Astrocyte of the hippocampus (primary cell): ENCODE measurements around the gene GPR35.
A peak's percentile ranks its signal among the peaks of the same experiment; 100 is the strongest.

ENCODE experiments used
- DNase-seq: peaks from one replicate; pipeline ENCODE4 v3.0.0; 2011; ENCODE audit warnings: low read depth, low spot score

The GPR35 gene

GRCh38 chr2:240588669-240589068, 36.6 kb upstream of the GPR35 start:
- DNase-seq = no peak

GRCh38 chr2:240589375-240589774, 35.9 kb upstream of the GPR35 start:
- no peak for DNase-seq

- DNase-seq = no peak
Observed at GRCh38 chr2:240589850-240590525, 35.3 kb upstream of the GPR35 start.

- no peak for DNase-seq
Observed at GRCh38 chr2:240590681-240591111, 34.6 kb upstream of the GPR35 start.

- peak; percentile 89 for DNase-seq
Observed at GRCh38 chr2:240591226-240591625, 34.1 kb upstream of the GPR35 start.

- no peak for DNase-seq
Observed at GRCh38 chr2:240591784-240592183, 33.5 kb upstream of the GPR35 start.

- DNase-seq = no peak
Observed at GRCh38 chr2:240593026-240593702, 32.1 kb upstream of the GPR35 start.

- no peak for DNase-seq
Observed at GRCh38 chr2:240593703-240594451, 31.4 kb upstream of the GPR35 start.

GRCh38 chr2:240594511-240595380, 30.5 kb upstream of the GPR35 start:
- no peak for DNase-seq

- DNase-seq = peak; percentile 19
Observed at GRCh38 chr2:240595381-240596079, 29.8 kb upstream of the GPR35 start.

GRCh38 chr2:240596080-240596460, 29.2 kb upstream of the GPR35 start:
- DNase-seq = no peak

- DNase-seq = peak; percentile 31
Observed at GRCh38 chr2:240596491-240596931, 28.8 kb upstream of the GPR35 start.

GRCh38 chr2:240597054-240597418, 28.2 kb upstream of the GPR35 start:
- no peak for DNase-seq

- no peak for DNase-seq
Observed at GRCh38 chr2:240597419-240598181, 27.7 kb upstream of the GPR35 start.

- no peak for DNase-seq
Observed at GRCh38 chr2:240598311-240598911, 26.9 kb upstream of the GPR35 start.

GRCh38 chr2:240599141-240599583, 26.1 kb upstream of the GPR35 start:
- DNase-seq = no peak

GRCh38 chr2:240600451-240600961, 24.8 kb upstream of the GPR35 start:
- no peak for DNase-seq

- DNase-seq = no peak
Observed at GRCh38 chr2:240601061-240601830, 24.0 kb upstream of the GPR35 start.

- DNase-seq = no peak
Observed at GRCh38 chr2:240601831-240602160, 23.5 kb upstream of the GPR35 start.
